PC-9 (cell line): ENCODE data around the gene CHST7.

ENCODE experiments used
- CTCF ChIP-seq: fragments of 200-600 bp; sonication (generic); conservative IDR thresholded peaks from 2 replicates; pipeline ENCODE4 v1.6.1; 2017; ENCODE audit warnings: mixed run types, antibody characterized with exemption, mild to moderate bottlenecking, moderate library complexity
- EZH2 ChIP-seq: fragments of 200-600 bp; sonication (generic); IDR thresholded peaks from 2 replicates; pipeline ENCODE4 v1.8.0; 2017; ENCODE audit warnings: antibody characterized with exemption, low read depth

- no peak for TF ChIP-seq CTCF
- no peak for TF ChIP-seq EZH2
These were observed 38.2 kb downstream of the CHST7 start for GRCh38 chrX:46611658-46612362.
